NT2/D1 (cell line): Measurements from ENCODE around the gene REM2.

Source experiments
- SUZ12 ChIP-seq: IDR thresholded peaks from 2 replicates; pipeline ENCODE4 v1.6.1; 2011; ENCODE audit not compliant: insufficient read length, insufficient read depth; ENCODE audit errors: extremely low read depth
- YY1 ChIP-seq: IDR thresholded peaks from 2 replicates; pipeline ENCODE4 v1.6.1; 2011; ENCODE audit not compliant: insufficient read length, insufficient read depth
- ZNF274 ChIP-seq: IDR thresholded peaks from 2 replicates; pipeline ENCODE4 v1.6.1; 2011; ENCODE audit warnings: mild to moderate bottlenecking, low read depth, low read length

DNA sequence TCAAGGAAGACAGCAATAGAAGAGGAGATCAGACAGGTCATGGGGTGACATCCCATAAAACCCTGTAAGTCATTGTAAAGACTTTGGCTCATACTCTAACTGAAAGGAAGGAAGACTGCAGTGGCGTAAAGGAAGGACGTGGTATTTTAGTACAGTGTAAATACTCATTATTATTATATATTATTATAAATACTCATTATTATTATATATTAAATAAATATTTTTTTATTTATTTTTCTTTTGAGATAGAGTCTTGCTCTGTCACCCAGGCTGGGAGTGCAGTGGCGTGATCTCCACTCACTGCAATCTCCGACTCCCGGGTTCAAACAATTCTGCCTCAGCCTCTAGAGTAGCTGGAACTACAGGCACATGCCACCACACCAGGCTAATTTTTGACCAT is 26.6 kb upstream of the REM2 start:
- no peak for TF ChIP-seq ZNF274
- no peak for TF ChIP-seq SUZ12
- TF ChIP-seq YY1 = no peak
